HepG2 (cell line): Measurements from ENCODE around the gene PCP4L1. TPM values are rescaled to one million over a fixed set of nuclear protein-coding genes. Genes with fewer than 3 reads are reported as not detected.

Experiments
- ARID4A ChIP-seq: sonication (generic); formaldehyde crosslinking; IDR thresholded peaks from 2 replicates; pipeline ENCODE4 v1.5.0; 2020; ENCODE audit warnings: mild to moderate bottlenecking, missing genetic modification reagents, borderline replicate concordance
- BCL6 ChIP-seq: IDR thresholded peaks from 2 replicates; pipeline ENCODE4 v1.6.1; 2016; ENCODE audit warnings: missing genetic modification reagents, missing compliant biosample characterization
- ELF1 ChIP-seq: sonication (generic); formaldehyde crosslinking; IDR thresholded peaks from 2 replicates; pipeline ENCODE4 v1.4.0; 2020; ENCODE audit warnings: missing genetic modification reagents
- FLYWCH1 ChIP-seq: sonication (generic); formaldehyde crosslinking; IDR thresholded peaks from 2 replicates; pipeline ENCODE4 v1.8.1; 2023; ENCODE audit warnings: mild to moderate bottlenecking, missing genetic modification reagents
- HMGXB3 ChIP-seq: sonication (generic); formaldehyde crosslinking; IDR thresholded peaks from 2 replicates; pipeline ENCODE4 v1.4.0; 2020; ENCODE audit warnings: missing genetic modification reagents, borderline replicate concordance
- HMGXB4 ChIP-seq, 2 experiments: sonication (generic) in 1 of 2; formaldehyde crosslinking in 1 of 2; IDR thresholded peaks; 2 replicates each; pipeline versions ENCODE4 v1.4.0 to v1.6.1; 2018 to 2020; ENCODE audit warnings: missing genetic modification reagents in 2 of 2, borderline replicate concordance in 1 of 2, low read depth in 1 of 2, mild to moderate bottlenecking in 1 of 2, missing biosample characterization in 1 of 2
- HOXD1 ChIP-seq: sonication (generic); formaldehyde crosslinking; IDR thresholded peaks from 2 replicates; pipeline ENCODE4 v1.5.0; 2020; ENCODE audit warnings: missing genetic modification reagents
- IKZF5 ChIP-seq: IDR thresholded peaks from 2 replicates; pipeline ENCODE4 v1.6.1; 2018; ENCODE audit warnings: missing genetic modification reagents, mild to moderate bottlenecking, missing compliant biosample characterization
- JDP2 ChIP-seq: sonication (generic); formaldehyde crosslinking; IDR thresholded peaks from 2 replicates; pipeline ENCODE4 v1.8.1; 2022; ENCODE audit warnings: missing genetic modification reagents, borderline replicate concordance
- MXD1 ChIP-seq: sonication (generic); formaldehyde crosslinking; IDR thresholded peaks from 2 replicates; pipeline ENCODE4 v1.4.0; 2020; ENCODE audit warnings: mild to moderate bottlenecking, missing genetic modification reagents
- SKIL ChIP-seq: sonication (generic); formaldehyde crosslinking; IDR thresholded peaks from 2 replicates; pipeline ENCODE4 v1.8.0; 2022; ENCODE audit warnings: missing genetic modification reagents, mild to moderate bottlenecking, moderate library complexity, borderline replicate concordance
- polyA plus RNA-seq, 8 experiments: library from polyadenylated mRNA; depleted of rRNA in 3 of 8; stranded (reverse) in 7 of 8; unstranded in 1 of 8; fragments of >200 nt; fragmentation: Illumina TruSeq in 4 of 8; extraction: Trizol in 4 of 8; gene quantifications; 2 replicates each; pipeline versions ENCODE4 v1.2.1 to v1.2.3, GENCODE V29; 2011 to 2016; ENCODE audit warnings: low read depth in 4 of 8, missing spikeins in 1 of 8, mixed read lengths in 1 of 8; ENCODE audit not compliant: insufficient read depth in 1 of 8
- total RNA-seq, 5 experiments: library from RNA; depleted of rRNA; stranded (reverse); fragments of >200 nt; fragmentation: Illumina TruSeq; extraction: Trizol; gene quantifications; 2 replicates each; pipeline ENCODE4 v1.2.3, GENCODE V29; 2016; ENCODE audit warnings: low read depth in 1 of 5

The PCP4L1 gene
- total and polyA plus RNA-seq, 2 of the 13 experiments (the other 11 are each of a cell fraction or from before 2014, with no cell fraction given): 0.28 TPM; not detected in 1

- no peak for TF ChIP-seq ELF1
- TF ChIP-seq MXD1 (CRISPR knock-in tag): 0 out of 2 replicates have a peak, but pooled peaks have one; percentile 39
- TF ChIP-seq IKZF5 (CRISPR knock-in tag): 0 out of 2 replicates have a peak, but pooled peaks have one; percentile 16
- no peak for TF ChIP-seq SKIL (CRISPR knock-in tag)
- no peak for TF ChIP-seq JDP2 (CRISPR knock-in tag)
- TF ChIP-seq HOXD1: 0 out of 2 replicates have a peak, but pooled peaks have one; percentile 23
- no peak for TF ChIP-seq BCL6
- TF ChIP-seq FLYWCH1 (CRISPR knock-in tag): peak; percentile 85; the same call in 1 of the 2 replicates
- TF ChIP-seq HMGXB3 (CRISPR knock-in tag): peak; percentile 22; the same call in 1 of the 2 replicates
- peak; percentile 42; the same call in 1 of the 2 replicates for TF ChIP-seq ARID4A (CRISPR knock-in tag)
- TF ChIP-seq HMGXB4 (CRISPR knock-in tag; IDR thresholded peaks at IDR 0.05; ENCODE audit: borderline replicate concordance in 1 of 2, low read depth in 1 of 2): peak in 1 of 2 experiments; percentile 33; a peak in 1 of 4 replicates
Observed at GRCh38 chr1:161222175-161223019, 36.1 kb upstream of the PCP4L1 start (continued).
